Liver (tissue), 9 donors: ENCODE results near the gene WARS2. TPM values are rescaled to one million over a fixed set of nuclear protein-coding genes. Genes with fewer than 3 reads are reported as not detected.
A peak's percentile ranks its signal among the peaks of the same experiment; 100 is the strongest.

Experiments used
- DNase-seq: peaks from one replicate; pipeline ENCODE4 v3.0.0-alpha.2; 2017; ENCODE audit warnings: low spot score
- H3K27ac ChIP-seq, 2 donors: one replicate each; pipeline ENCODE4 v1.7.0; 2013; ENCODE audit warnings: inconsistent platforms in 2 of 2, low read length in 2 of 2, control low read depth in 1 of 2, low read depth in 1 of 2, mild to moderate bottlenecking in 1 of 2
- H3K27me3 ChIP-seq, 4 donors: one replicate each; pipeline versions ENCODE4 v1.6.1 to v1.7.0; 2013; ENCODE audit warnings: low read length in 3 of 4, inconsistent platforms in 1 of 4, mild to moderate bottlenecking in 1 of 4, moderate library complexity in 1 of 4; ENCODE audit not compliant: control insufficient read depth in 4 of 4, insufficient read depth in 4 of 4
- H3K36me3 ChIP-seq, 4 donors: one replicate each; pipeline versions ENCODE4 v1.6.1 to v1.7.0; 2013; ENCODE audit warnings: low read length in 3 of 4, mild to moderate bottlenecking in 3 of 4, low read depth in 1 of 4, moderate library complexity in 1 of 4; ENCODE audit not compliant: control insufficient read depth in 4 of 4, insufficient read depth in 3 of 4
- H3K4me1 ChIP-seq, 4 donors: one replicate each; pipeline versions ENCODE4 v1.6.1 to v1.7.0; 2013; ENCODE audit warnings: low read length in 3 of 4, mild to moderate bottlenecking in 3 of 4, moderate library complexity in 1 of 4; ENCODE audit not compliant: control insufficient read depth in 4 of 4, insufficient read depth in 4 of 4
- H3K4me3 ChIP-seq, 3 donors: one replicate each; pipeline versions ENCODE4 v1.6.1 to v1.7.0; 2013; ENCODE audit warnings: low read length in 3 of 3, control low read depth in 1 of 3, low read depth in 1 of 3, mild to moderate bottlenecking in 1 of 3
- H3K9ac ChIP-seq, 2 donors: one replicate each; pipeline ENCODE4 v1.7.0; 2013; ENCODE audit warnings: low read length in 2 of 2, mild to moderate bottlenecking in 2 of 2, moderate library complexity in 2 of 2, control low read depth in 1 of 2, low read depth in 1 of 2
- H3K9me3 ChIP-seq, 4 donors: one replicate each; pipeline versions ENCODE4 v1.6.1 to v1.7.0; 2013; ENCODE audit warnings: low read length in 3 of 4; ENCODE audit not compliant: control insufficient read depth in 4 of 4
- ATF3 ChIP-seq: IDR thresholded peaks from 2 replicates; pipeline ENCODE4 v1.6.1; 2016; ENCODE audit warnings: antibody characterized with exemption
- CTCF ChIP-seq: fragments of 150-350 bp; IDR thresholded peaks from 2 replicates; pipeline ENCODE4 v1.5.1; 2017; ENCODE audit warnings: improper control_type of control experiment, low read depth, low read length; ENCODE audit not compliant: missing input control
- EGR1 ChIP-seq, 2 donors: IDR thresholded peaks; 2 replicates each; pipeline ENCODE4 v1.6.1; 2016 to 2018; ENCODE audit warnings: antibody characterized with exemption in 2 of 2, low read depth in 2 of 2
- FOXA1 ChIP-seq: IDR thresholded peaks from 2 replicates; pipeline ENCODE4 v1.6.1; 2016; ENCODE audit warnings: antibody characterized with exemption
- HNF4A ChIP-seq, 2 donors: conservative IDR thresholded peaks; 2 replicates each; pipeline ENCODE4 v1.6.1; 2016; ENCODE audit warnings: antibody characterized with exemption in 2 of 2, mild to moderate bottlenecking in 2 of 2
- JUND ChIP-seq, 2 donors: IDR thresholded peaks; 2 replicates each; pipeline ENCODE4 v1.6.1; 2016; ENCODE audit warnings: antibody characterized with exemption in 2 of 2
- MAX ChIP-seq: IDR thresholded peaks from 2 replicates; pipeline ENCODE4 v1.6.1; 2016; ENCODE audit warnings: antibody characterized with exemption
- NR2F2 ChIP-seq: IDR thresholded peaks from 2 replicates; pipeline ENCODE4 v1.6.1; 2016; ENCODE audit warnings: antibody characterized with exemption
- RAD21 ChIP-seq, 2 donors: IDR thresholded peaks; 2 replicates each; pipeline ENCODE4 v1.6.1; 2016; ENCODE audit warnings: antibody characterized with exemption in 2 of 2, mild to moderate bottlenecking in 2 of 2
- REST ChIP-seq: IDR thresholded peaks from 2 replicates; pipeline ENCODE4 v1.6.1; 2016; ENCODE audit warnings: antibody characterized with exemption, mild to moderate bottlenecking
- RXRA ChIP-seq, 2 donors: IDR thresholded peaks; 2 replicates each; pipeline ENCODE4 v1.6.1; 2017 to 2018; ENCODE audit warnings: antibody characterized with exemption in 2 of 2, mild to moderate bottlenecking in 1 of 2
- SP1 ChIP-seq: IDR thresholded peaks from 2 replicates; pipeline ENCODE4 v1.6.1; 2018; ENCODE audit warnings: antibody characterized with exemption, mild to moderate bottlenecking
- ZBTB33 ChIP-seq: IDR thresholded peaks from 2 replicates; pipeline ENCODE4 v1.6.1; 2016; ENCODE audit warnings: antibody characterized with exemption
- WGBS: extraction: QIAGEN DNeasy Blood & Tissue Kit; methylation state at CpG from one replicate; pipeline ENCODE4 v1.1.7; 2013; 5-methylcytosine and 5-hydroxymethylcytosine counted together
- polyA plus RNA-seq, 2 donors: library from polyadenylated mRNA; stranded (reverse) in 1 of 2; unstranded in 1 of 2; fragments of 200-250 nt in 1 of 2; fragments of >200 nt in 1 of 2; fragmentation: Nextera tagmentation in 1 of 2; extraction: Ambion mirVana in 1 of 2; gene quantifications; one replicate each; pipeline versions ENCODE4 v1.2.1 to v1.2.3, GENCODE V29; 2013 to 2015
- total RNA-seq, 2 donors: library from RNA; depleted of rRNA; stranded (reverse); fragments of >200 nt; gene quantifications; one replicate each; pipeline ENCODE4 v1.2.3, GENCODE V29; 2014
- donor health status: healthy.
- donor health status: healthy.
- donor health status: healthy.
- donor health status: healthy.
- donor health status: healthy.

The WARS2 gene
- total and polyA plus RNA-seq, 4 donors, result 3.5 to 14.5 (median 7.0) TPM

- Histone ChIP-seq H3K4me1 (no peaks in the 10 kb centered on the region), H3K9ac (no peak overlapping the region), H3K27ac (no peak overlapping the region), H3K27me3 (no peaks in the 10 kb centered on the region), H3K36me3 (peaks cover 0 to 2% (median 0%) of the 10 kb centered on the region in 4 donors), H3K9me3 (no peaks in the 10 kb centered on the region), H3K4me3 (no peak overlapping the region)
- TF ChIP-seq ATF3, result no peak
- no peak for TF ChIP-seq EGR1 (IDR thresholded peaks at IDR 0.05; ENCODE audit: low read depth in 2 of 2)
- no peak for TF ChIP-seq REST
- no peak for TF ChIP-seq RXRA (IDR thresholded peaks at IDR 0.05)
- no peak for TF ChIP-seq JUND (IDR thresholded peaks at IDR 0.05)
- no peak for TF ChIP-seq ZBTB33
- TF ChIP-seq CTCF, result no peak
- no peak for TF ChIP-seq FOXA1
- TF ChIP-seq NR2F2, result no peak
- TF ChIP-seq HNF4A (conservative IDR thresholded peaks at IDR 0.05), result no peak
- no peak for TF ChIP-seq MAX
- no peak for TF ChIP-seq RAD21 (IDR thresholded peaks at IDR 0.05)
- no peak for DNase-seq
- 58% methylated on average over 1 of the region's 1 CpG for WGBS
Measured at GRCh38 chr1:119045096-119045746, 95.2 kb downstream of the WARS2 start.

GRCh38 chr1:119040906-119041305 is 99.5 kb downstream of the WARS2 start:
- 32% methylated on average over 2 of the region's 2 CpGs for WGBS
- Histone ChIP-seq H3K4me1 (no peaks in the 10 kb centered on the region), H3K4me3 (no peak overlapping the region), H3K27me3 (no peaks in the 10 kb centered on the region), H3K36me3 (peaks cover 0 to 2% (median 0%) of the 10 kb centered on the region in 4 donors), H3K9ac (no peak overlapping the region), H3K27ac (no peak overlapping the region), H3K9me3 (no peaks in the 10 kb centered on the region)
- no peak for DNase-seq
- TF ChIP-seq SP1 (no peak), HNF4A (conservative IDR thresholded peaks at IDR 0.05) (peak; percentile 12 to 29), ATF3 (no peak), RAD21 (IDR thresholded peaks at IDR 0.05) (peak in 1 of 2 donors; percentile 18), REST (no peak), ZBTB33 (no peak)
